Jurkat, Clone E6-1 (cell line): ENCODE data around the gene FZD2.

Source experiments
- DNase-seq: peaks from one replicate; pipeline ENCODE4 v3.0.0-alpha.2; 2011; ENCODE audit warnings: low read depth, low spot score
- H3K4me3 ChIP-seq: 2 replicates; pipeline ENCODE4 v1.5.1; 2011; ENCODE audit warnings: mild to moderate bottlenecking, low read length, control low read depth, moderate library complexity

The FZD2 gene

DNA sequence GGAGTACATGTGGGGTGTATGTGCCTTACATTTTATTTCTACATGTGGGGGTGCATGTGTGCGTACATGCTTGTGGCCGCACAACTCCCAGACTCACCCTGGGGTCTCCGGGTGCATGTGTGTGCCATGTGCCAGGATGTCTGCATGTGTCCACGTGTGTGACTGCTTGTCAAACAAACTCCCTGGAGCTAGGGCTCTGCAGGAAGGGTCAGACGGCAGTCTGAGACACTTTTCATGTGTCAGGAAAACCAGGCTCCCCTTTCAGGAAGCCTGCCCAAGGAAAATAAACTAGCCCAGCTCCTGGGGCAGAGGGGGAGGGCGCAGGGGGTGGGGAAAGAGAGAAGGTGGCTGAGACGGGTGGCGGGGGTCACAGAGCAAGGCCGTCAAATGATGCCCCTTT lies 44.7 kb downstream of the FZD2 start:
- H3K4me3 ChIP-seq, result no peak overlapping the region
- DNase-seq, result no peak

- no peak for DNase-seq
- H3K4me3 ChIP-seq, result no peak overlapping the region
Measured at GRCh38 chr17:44602390-44602789, 45.1 kb downstream of the FZD2 start.

- DNase-seq, result no peak
- H3K4me3 ChIP-seq, result no peak overlapping the region
Measured at GRCh38 chr17:44602970-44603369, 45.7 kb downstream of the FZD2 start.

DNA sequence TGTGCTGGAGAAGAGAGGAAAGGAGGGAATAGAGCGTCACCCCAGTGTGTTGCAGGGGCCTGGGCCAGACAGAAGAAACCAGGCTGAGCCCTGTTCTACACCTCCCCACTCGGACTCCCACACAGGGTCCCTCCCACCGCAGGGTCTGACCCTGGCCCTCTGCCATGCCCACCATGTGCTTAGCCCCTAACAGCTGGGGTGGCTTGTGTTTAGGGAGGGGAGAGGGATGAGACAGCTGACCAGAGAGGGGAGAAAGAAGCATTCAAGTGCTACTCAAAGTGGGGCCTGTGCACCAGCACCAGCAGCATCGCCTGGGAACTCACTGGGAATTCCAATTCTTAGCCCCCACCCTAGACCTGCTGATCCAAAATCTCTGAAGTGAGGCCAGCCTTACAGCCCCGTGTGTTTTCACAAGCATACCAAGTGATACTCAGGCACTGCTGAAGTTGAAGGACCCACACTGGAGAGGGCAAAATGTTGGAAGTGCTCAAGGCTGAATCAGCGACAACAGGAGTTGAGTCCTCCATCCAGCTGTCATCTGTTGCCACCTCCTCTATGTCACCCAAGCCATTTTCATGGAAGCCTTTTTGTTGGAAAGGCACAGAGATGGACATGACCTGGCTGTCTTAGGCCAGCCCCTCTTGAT lies 47.0 kb downstream of the FZD2 start:
- DNase-seq, result no peak
- H3K4me3 ChIP-seq, result no peak overlapping the region

DNA sequence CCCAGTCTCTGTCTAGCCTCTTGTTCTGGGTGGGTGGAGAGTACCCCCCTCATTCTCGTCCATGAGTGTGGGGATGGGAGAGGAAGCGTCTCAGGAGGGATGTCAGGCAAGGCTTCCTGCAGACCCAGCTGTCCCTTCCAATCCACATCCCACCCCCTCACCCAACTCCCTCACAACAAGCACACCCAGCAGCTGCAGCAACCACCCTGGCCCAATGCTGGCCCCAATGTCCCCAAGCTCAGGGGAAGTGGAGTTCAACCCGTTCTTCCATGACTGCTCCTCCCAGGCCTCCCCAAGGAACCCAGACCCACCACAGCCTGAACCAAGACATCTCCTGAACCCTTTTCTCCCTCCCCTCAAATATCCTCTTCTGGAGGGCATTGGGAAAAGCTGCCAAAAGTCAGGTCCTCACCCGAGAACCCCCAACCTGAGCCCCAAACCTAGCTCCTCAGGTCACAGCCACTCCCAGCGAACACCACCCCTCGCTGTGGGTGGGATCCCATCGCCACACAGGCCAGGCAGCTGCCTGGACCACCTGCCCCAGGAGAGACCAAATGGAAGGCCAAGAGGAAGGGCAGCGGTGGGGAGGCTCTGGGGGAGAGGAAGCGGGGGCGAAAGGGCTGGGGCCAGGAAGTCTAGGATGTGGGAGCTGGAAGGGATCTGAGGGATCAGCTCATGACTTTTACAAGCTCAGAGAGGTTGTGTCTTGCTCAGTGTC lies 47.6 kb downstream of the FZD2 start:
- no peak overlapping the region for H3K4me3 ChIP-seq
- no peak for DNase-seq

DNA sequence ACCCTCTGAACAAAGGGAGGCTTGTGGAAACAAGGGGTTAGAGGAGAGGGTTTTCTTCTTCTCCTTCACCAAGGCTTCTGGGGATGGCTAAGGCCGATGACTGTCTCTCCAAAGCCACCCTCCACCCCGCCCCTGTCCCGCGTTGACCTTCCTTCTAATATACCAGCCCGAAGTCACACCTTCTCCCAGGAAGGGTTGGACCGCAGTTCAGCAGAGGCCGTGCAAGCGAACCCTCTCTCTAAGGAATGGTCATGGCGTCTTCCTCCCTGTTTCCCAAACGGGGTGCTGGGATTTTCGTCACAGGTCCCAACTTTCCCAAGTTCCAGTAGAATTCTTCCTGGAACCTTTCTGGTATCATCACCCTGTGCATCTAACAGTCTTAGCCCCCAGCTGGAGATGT lies 49.4 kb downstream of the FZD2 start:
- no peak for DNase-seq
- H3K4me3 ChIP-seq, result no peak overlapping the region

DNA sequence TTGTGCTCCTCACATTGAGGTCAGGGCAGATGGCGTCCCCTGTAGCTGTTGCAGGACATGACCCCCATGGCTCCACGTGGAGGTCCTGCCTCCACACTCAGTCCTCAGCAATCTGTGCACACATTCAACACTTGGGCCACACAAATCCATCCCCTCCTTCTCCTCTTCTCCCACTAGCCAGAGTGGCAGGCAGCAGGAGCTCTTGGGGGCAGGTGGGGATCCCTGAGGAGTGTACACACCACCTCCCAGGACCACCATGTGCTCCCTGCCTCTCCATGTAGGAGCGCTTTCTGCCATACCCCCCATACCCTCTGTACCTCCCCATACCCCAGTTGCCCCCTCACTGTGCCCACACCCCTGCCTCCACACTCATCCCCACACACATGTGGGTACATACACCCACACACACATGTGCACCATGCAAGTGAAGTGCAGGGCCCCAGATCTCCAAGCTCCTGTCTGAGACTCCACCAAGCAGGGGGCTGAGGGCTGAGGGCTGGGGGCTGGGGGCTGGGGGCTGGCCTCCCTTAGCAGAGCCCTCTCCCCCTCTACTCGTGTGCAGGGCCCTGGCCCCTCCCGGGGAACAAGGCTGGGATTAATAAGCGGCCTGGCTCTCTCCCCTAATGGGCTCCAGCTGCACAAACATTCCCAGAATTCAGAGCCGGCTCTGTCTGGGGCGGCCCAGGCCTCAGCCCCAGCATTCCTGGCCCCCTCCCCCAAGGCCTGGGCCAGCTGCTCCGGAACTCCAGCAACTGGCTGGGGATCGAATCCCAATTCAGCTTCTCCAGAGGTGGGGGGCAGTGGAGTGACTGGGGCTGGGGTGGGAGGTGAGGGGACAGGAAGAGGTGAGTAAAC lies 50.8 kb downstream of the FZD2 start:
- no peak overlapping the region for H3K4me3 ChIP-seq
- DNase-seq, result no peak

DNA sequence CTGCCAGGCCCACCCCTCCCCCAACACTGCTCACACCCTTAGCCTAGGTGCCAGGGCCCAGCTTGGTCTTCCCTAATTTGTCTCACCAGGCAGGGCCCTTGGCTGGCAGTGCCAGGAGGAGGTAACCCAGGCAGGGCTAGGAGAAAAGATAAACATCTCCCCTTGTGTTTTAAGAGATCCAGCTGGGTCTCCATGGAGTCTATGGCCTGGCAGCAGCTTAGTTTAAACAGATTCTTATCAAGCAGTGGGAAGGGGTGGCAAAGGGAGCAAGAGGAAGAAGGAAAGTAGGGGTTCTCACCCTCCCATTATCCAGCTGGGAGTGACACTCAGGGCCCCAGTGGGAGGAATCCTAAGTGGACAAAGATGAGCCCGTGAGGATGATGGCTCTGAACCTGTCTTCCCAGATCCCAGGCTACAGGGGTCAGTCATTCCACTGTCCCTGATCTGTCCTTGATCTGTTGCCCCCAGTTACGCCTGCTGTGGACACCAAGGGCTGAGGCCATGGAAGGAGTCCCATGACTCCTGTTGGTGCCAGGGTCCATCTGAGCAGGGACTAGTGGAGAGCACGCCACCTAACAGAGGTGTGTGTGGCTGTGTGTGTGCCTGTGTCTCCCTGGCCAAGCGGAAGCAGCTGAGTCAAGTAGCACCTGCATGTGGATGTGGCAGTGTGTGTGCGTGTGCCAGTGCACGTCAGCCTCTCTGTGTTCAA lies 51.6 kb downstream of the FZD2 start:
- H3K4me3 ChIP-seq, result no peak overlapping the region
- no peak for DNase-seq

DNA sequence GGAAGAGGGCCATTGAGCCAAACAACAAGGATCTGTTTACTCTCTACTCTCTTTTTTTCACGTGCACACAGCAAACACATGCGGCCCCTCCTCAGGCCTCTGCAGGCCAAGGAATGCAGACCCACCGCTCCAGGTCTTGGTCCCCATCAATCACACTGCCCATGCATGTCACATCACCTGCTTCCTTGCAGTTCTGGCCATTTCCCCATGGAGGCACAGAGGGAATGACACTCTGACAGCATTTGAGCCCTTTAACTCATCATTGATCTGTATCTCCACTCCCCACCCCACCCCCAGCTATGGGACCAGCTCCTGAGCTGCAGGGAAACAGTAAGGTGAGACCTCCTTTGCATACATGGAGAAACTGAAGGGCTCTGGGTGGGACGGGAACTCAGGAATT lies 53.0 kb downstream of the FZD2 start:
- H3K4me3 ChIP-seq, result no peak overlapping the region
- DNase-seq, result no peak
